HL-60 (cell line): ENCODE results near the gene KIAA1217.
"Not testable (repeated sequence)": the region's sequence is repeated elsewhere in the genome, so short reads cannot be mapped to it uniquely, and the experiment has no call there.

Experiments used
- DNase-seq, 2 experiments: peaks; one replicate each; pipeline ENCODE4 v3.0.0-alpha.2; 2010 to 2020; ENCODE audit warnings: low read depth in 1 of 2, low spot score in 1 of 2
- H3K27ac ChIP-seq: fragments of 250-450 bp; sonication (Bioruptor Pico); replicated peaks from 2 replicates; pipeline ENCODE4 v1.5.1; 2020; ENCODE audit warnings: mild to moderate bottlenecking, moderate library complexity
- H3K27me3 ChIP-seq: fragments of 250-450 bp; sonication (Bioruptor Pico); 2 replicates; pipeline ENCODE4 v1.5.1; 2021; ENCODE audit warnings: mild to moderate bottlenecking, moderate library complexity; ENCODE audit not compliant: insufficient read depth, poor library complexity, severe bottlenecking
- H3K4me3 ChIP-seq: replicated peaks from 2 replicates; pipeline ENCODE4 v1.5.1; 2011; ENCODE audit warnings: mild to moderate bottlenecking, control low read depth, low read length; ENCODE audit not compliant: insufficient read depth
- CTCF ChIP-seq: IDR thresholded peaks from one replicate; pipeline ENCODE4 v1.5.1; 2011; ENCODE audit warnings: low read length, control low read depth, inconsistent platforms; ENCODE audit not compliant: insufficient read depth
- GABPA ChIP-seq: IDR thresholded peaks from 2 replicates; pipeline ENCODE4 v1.6.1; 2012; ENCODE audit warnings: low read depth
- POLR2AphosphoS5 ChIP-seq: IDR thresholded peaks from 2 replicates; pipeline ENCODE4 v1.6.1; 2012; ENCODE audit warnings: low read depth
- SPI1 ChIP-seq: IDR thresholded peaks from 2 replicates; pipeline ENCODE4 v1.6.1; 2012; ENCODE audit warnings: low read depth, mild to moderate bottlenecking, borderline replicate concordance
- TF ChIP-seq, protein P1 (sequence below): IDR thresholded peaks from 2 replicates; pipeline ENCODE4 v1.6.1; 2012; ENCODE audit warnings: low read depth; ENCODE audit not compliant: insufficient replicate concordance

KIAA1217 gene

GRCh38 chr10:24346877-24347519, 138.1 kb downstream of the KIAA1217 start:
- Histone ChIP-seq H3K27ac (no peak overlapping the region), H3K27me3 (no peaks in the 10 kb centered on the region), H3K4me3 (no peak overlapping the region)
- TF ChIP-seq SPI1, result no peak
- TF ChIP-seq POLR2AphosphoS5, result no peak
- TF ChIP-seq, protein P1, sequence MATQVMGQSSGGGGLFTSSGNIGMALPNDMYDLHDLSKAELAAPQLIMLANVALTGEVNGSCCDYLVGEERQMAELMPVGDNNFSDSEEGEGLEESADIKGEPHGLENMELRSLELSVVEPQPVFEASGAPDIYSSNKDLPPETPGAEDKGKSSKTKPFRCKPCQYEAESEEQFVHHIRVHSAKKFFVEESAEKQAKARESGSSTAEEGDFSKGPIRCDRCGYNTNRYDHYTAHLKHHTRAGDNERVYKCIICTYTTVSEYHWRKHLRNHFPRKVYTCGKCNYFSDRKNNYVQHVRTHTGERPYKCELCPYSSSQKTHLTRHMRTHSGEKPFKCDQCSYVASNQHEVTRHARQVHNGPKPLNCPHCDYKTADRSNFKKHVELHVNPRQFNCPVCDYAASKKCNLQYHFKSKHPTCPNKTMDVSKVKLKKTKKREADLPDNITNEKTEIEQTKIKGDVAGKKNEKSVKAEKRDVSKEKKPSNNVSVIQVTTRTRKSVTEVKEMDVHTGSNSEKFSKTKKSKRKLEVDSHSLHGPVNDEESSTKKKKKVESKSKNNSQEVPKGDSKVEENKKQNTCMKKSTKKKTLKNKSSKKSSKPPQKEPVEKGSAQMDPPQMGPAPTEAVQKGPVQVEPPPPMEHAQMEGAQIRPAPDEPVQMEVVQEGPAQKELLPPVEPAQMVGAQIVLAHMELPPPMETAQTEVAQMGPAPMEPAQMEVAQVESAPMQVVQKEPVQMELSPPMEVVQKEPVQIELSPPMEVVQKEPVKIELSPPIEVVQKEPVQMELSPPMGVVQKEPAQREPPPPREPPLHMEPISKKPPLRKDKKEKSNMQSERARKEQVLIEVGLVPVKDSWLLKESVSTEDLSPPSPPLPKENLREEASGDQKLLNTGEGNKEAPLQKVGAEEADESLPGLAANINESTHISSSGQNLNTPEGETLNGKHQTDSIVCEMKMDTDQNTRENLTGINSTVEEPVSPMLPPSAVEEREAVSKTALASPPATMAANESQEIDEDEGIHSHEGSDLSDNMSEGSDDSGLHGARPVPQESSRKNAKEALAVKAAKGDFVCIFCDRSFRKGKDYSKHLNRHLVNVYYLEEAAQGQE, result no peak
- TF ChIP-seq GABPA, result no peak
- TF ChIP-seq CTCF, result no peak
- no peak for DNase-seq

DNA sequence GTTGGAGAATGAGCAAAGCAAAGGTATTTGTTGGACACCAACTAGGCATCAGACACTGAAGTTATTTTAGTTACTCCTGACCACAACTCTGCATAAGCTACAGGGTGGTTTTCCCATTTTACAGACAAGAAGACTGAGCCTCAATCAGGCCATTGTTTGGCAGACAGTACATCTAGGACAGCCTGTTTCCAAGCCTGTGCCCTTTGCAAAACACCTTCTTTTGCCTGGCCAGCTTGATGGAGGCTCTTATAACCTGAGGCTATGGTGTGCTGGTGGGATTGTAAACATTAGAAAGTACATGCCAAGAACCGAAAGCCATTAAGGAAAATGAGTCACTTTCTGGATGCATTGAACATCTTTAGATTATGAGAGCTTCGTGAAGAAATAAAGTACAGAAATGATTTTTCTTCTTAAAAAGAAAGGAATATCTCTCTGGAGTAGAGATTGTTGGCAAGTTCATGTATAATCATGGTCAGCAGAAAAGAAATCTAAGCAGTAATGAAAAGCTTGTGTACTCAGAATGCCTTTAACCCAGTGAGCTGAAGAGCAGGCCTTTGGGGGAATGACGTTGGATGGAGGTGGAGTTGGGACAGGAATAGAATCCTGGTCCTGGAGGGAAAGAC, 140.6 kb downstream of the KIAA1217 start:
- no peak for DNase-seq
- Histone ChIP-seq H3K27me3 (no peaks in the 10 kb centered on the region), H3K27ac (no peak overlapping the region), H3K4me3 (no peak overlapping the region)
- TF ChIP-seq POLR2AphosphoS5 (no peak), CTCF (no peak), GABPA (no peak), SPI1 (no peak)
- TF ChIP-seq, protein P1, result no peak

- DNase-seq, result no peak
- no peak overlapping the region for H3K27ac ChIP-seq
- TF ChIP-seq GABPA (no peak), CTCF (no peak), POLR2AphosphoS5 (no peak), SPI1 (no peak)
- TF ChIP-seq, protein P1, result no peak
- H3K4me3 ChIP-seq, result no peak overlapping the region
- no peaks in the 10 kb centered on the region for H3K27me3 ChIP-seq
Observed at GRCh38 chr10:24350070-24350921, 141.4 kb downstream of the KIAA1217 start.

DNA sequence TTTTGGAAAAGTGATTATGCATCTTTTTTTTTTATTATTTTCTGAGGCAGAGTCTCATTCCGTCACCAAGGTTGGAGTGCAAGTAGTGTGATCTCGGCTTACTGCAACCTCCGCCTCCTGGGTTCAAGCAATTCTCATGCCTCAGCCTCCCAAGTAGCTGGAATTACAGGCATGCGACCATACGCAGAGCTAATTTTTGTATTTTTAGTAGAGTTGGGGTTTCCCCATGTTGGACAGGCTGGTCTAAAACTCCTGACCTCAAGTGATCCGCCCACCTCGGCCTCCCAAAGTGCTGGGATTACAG, 141.9 kb downstream of the KIAA1217 start:
- not testable (repeated sequence) for DNase-seq, H3K27ac ChIP-seq, H3K27me3 ChIP-seq, H3K4me3 ChIP-seq
